Left ventricle myocardium inferior (tissue), 1 donor: ENCODE data around the gene TMEM106A. TPM values are rescaled to one million over a fixed set of nuclear protein-coding genes. Genes with fewer than 3 reads are reported as not detected.

Experiments
- total RNA-seq: library from RNA; stranded (reverse); fragmentation: NEBNext Ultra II Directional; extraction: Animal tissue kit (Norgen Biotek cat#: 25700); gene quantifications from one replicate; pipeline ENCODE4 v1.2.1, GENCODE V29; 2021
- donor health status: DM: no; HTN: yes; CAD: no; lungs with severe emphysema.

Gene TMEM106A
- total RNA-seq, 1 donor from 2014 or later, result 3.2 TPM

Other genes starting within 250 kb of the TMEM106A start
- 26.0 TPM for gene AARSD1, start 247.4 kb upstream of the TMEM106A start, total RNA-seq
- 37.9 TPM for gene PTGES3L, start 231.8 kb upstream of the TMEM106A start, total RNA-seq
- gene RUNDC1, start 231.3 kb upstream of the TMEM106A start, total RNA-seq, result 12.1 TPM
- 759 TPM for gene RPL27, start 213.5 kb upstream of the TMEM106A start, total RNA-seq
- gene IFI35, start 205.1 kb upstream of the TMEM106A start, total RNA-seq, result 11.5 TPM
- 68.2 TPM for gene VAT1, start 189.5 kb upstream of the TMEM106A start, total RNA-seq
- 0.85 TPM for gene RND2, start 186.6 kb upstream of the TMEM106A start, total RNA-seq
- gene BRCA1, start 86.5 kb upstream of the TMEM106A start, total RNA-seq, result 8.1 TPM
- gene NBR1, start 40.7 kb upstream of the TMEM106A start, total RNA-seq, result 103 TPM
- not detected for gene CCDC200, start 16.7 kb downstream of the TMEM106A start, total RNA-seq
- gene RNU2-1, start 22.1 kb downstream of the TMEM106A start, total RNA-seq, result 5,474 TPM
- gene ARL4D, start 187.1 kb downstream of the TMEM106A start, total RNA-seq, result 7.1 TPM